ENCODE results near the gene NOVA1. TPM values are rescaled to one million over a fixed set of nuclear protein-coding genes. Genes with fewer than 3 reads are reported as not detected.
A peak's percentile ranks its signal among the peaks of the same experiment; 100 is the strongest.

Gene NOVA1
- total and polyA plus RNA-seq, 9 donors, result 3.9 to 11.7 (median 7.4) TPM

- no peak overlapping the region for H3K4me3 ChIP-seq
- TF ChIP-seq EP300 (IDR thresholded peaks at IDR 0.05), result no peak
- TF ChIP-seq POLR2A (IDR thresholded peaks at IDR 0.05), result no peak
- TF ChIP-seq, protein P1, sequence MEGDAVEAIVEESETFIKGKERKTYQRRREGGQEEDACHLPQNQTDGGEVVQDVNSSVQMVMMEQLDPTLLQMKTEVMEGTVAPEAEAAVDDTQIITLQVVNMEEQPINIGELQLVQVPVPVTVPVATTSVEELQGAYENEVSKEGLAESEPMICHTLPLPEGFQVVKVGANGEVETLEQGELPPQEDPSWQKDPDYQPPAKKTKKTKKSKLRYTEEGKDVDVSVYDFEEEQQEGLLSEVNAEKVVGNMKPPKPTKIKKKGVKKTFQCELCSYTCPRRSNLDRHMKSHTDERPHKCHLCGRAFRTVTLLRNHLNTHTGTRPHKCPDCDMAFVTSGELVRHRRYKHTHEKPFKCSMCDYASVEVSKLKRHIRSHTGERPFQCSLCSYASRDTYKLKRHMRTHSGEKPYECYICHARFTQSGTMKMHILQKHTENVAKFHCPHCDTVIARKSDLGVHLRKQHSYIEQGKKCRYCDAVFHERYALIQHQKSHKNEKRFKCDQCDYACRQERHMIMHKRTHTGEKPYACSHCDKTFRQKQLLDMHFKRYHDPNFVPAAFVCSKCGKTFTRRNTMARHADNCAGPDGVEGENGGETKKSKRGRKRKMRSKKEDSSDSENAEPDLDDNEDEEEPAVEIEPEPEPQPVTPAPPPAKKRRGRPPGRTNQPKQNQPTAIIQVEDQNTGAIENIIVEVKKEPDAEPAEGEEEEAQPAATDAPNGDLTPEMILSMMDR (IDR thresholded peaks at IDR 0.05), result no peak
- no peaks in the 10 kb centered on the region for H3K4me1 ChIP-seq (ENCODE audit: insufficient read depth)
- no peak overlapping the region for H3K27ac ChIP-seq
- no peaks in the 10 kb centered on the region for H3K36me3 ChIP-seq
- intact Hi-C loops (cut with DNase I), result no loop called here
- DNase-seq, result no peak
- no peaks in the 10 kb centered on the region for H3K27me3 ChIP-seq
- no peaks in the 10 kb centered on the region for H3K9me3 ChIP-seq
Observed at GRCh38 chr14:26548406-26548805, 49.4 kb downstream of the NOVA1 start.

DNA sequence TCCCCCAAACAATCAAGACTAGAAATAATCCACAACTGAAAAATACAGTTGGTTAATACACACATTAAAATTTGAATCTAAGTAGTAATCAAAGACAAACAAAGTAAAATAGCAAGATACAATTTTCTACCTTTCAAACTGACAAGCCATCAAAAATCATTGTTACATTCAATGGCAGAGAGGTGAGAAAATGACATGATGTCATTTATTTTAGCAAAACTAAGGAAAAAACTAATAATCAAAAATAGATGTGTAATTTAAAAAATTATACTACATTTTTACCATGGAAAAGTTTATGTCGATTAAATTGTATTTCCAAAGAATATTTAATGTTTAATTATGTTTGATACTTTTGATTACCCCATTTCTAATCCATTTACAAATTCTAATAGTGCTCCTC, 59.7 kb downstream of the NOVA1 start:
- H3K9me3 ChIP-seq, result no peaks in the 10 kb centered on the region
- TF ChIP-seq EP300 (IDR thresholded peaks at IDR 0.05), result no peak
- TF ChIP-seq, protein P1 (IDR thresholded peaks at IDR 0.05), result no peak
- no peak for TF ChIP-seq POLR2A (IDR thresholded peaks at IDR 0.05)
- intact Hi-C loops (cut with DNase I), result no loop called here
- WGBS, 3 donors, result 94 to 100% (median 96%) methylated on average over 1 of the region's 1 CpG
- H3K27ac ChIP-seq, result no peak overlapping the region
- no peaks in the 10 kb centered on the region for H3K36me3 ChIP-seq
- no peaks in the 10 kb centered on the region for H3K27me3 ChIP-seq
- H3K4me3 ChIP-seq, result no peak overlapping the region
- H3K4me1 ChIP-seq (ENCODE audit: insufficient read depth), result peaks cover 1% of the 10 kb centered on the region
- no peak for DNase-seq

GRCh38 chr14:26531894-26532293, 65.9 kb downstream of the NOVA1 start:
- Histone ChIP-seq H3K4me3 (no peak overlapping the region), H3K4me1 (ENCODE audit: insufficient read depth) (no peaks in the 10 kb centered on the region), H3K27me3 (no peaks in the 10 kb centered on the region), H3K36me3 (no peaks in the 10 kb centered on the region), H3K27ac (no peak overlapping the region), H3K9me3 (no peaks in the 10 kb centered on the region)
- no peak for DNase-seq
- WGBS, 3 donors, result 88 to 92% (median 91%) methylated on average over 3 of the region's 3 CpGs
- intact Hi-C loops (cut with DNase I), result no loop called here
- TF ChIP-seq EP300 (IDR thresholded peaks at IDR 0.05), result no peak
- TF ChIP-seq POLR2A (IDR thresholded peaks at IDR 0.05), result no peak
- TF ChIP-seq, protein P1 (IDR thresholded peaks at IDR 0.05), result no peak

DNA sequence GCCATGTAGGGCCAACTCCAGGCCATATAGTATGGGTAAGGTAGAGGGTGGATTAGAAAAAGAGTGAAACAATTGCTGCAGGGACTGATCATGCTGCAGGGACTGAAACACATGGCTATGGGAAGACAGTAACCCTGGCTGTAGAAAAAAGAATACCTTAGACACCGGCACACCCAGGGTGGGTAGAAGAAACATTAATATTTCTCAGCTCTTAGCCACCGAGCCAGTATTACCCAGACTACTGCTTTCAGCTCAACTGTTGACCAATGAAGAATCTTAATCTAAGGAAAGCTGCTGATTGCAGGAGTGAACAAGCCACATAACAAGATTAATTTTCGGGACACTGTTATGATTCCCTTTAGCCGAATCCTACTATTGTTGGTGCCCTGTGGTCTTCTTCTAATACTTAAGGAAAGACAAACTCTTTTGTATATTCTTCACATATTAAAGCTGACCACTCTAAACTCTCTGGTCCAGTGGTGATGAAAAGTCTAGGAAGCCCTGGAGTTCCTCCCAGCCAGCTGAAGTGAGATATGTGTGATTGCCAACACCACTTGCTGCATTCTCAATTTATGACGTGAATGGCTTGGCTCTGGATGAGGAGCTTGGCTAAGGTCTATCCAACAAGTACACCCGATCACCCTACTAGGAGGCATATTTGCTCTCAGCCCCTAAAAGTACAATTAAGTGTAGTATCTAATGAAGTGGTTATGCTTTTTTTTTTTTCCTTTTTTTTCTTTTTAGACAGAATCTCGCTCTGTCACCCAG, 69.2 kb downstream of the NOVA1 start:
- H3K9me3 ChIP-seq, result no peaks in the 10 kb centered on the region
- intact Hi-C loops (cut with DNase I), result no loop called here
- H3K27me3 ChIP-seq, result no peaks in the 10 kb centered on the region
- 86 to 97% (median 94%) methylated on average over 7 of the region's 7 CpGs for WGBS, 3 donors
- H3K36me3 ChIP-seq, result no peaks in the 10 kb centered on the region
- no peaks in the 10 kb centered on the region for H3K4me1 ChIP-seq (ENCODE audit: insufficient read depth)
- no peak overlapping the region for H3K4me3 ChIP-seq
- DNase-seq, result peak in 1 of 5 donors; percentile 19
- no peak for TF ChIP-seq EP300 (IDR thresholded peaks at IDR 0.05)
- TF ChIP-seq POLR2A (IDR thresholded peaks at IDR 0.05), result no peak
- TF ChIP-seq, protein P1 (IDR thresholded peaks at IDR 0.05), result no peak
- no peak overlapping the region for H3K27ac ChIP-seq

Measured in ovary (tissue), 9 donors.